ENCODE measurements around the gene NR1D1.
A peak's percentile ranks its signal among the peaks of the same experiment; 100 is the strongest.

Gene NR1D1

GRCh38 chr17:40076591-40076990 is 23.8 kb downstream of the NR1D1 start:
- no peak overlapping the region for H3K27ac ChIP-seq (ENCODE audit: low read depth, low read length, poor library complexity, severe bottlenecking)

GRCh38 chr17:40075942-40076498 is 24.4 kb downstream of the NR1D1 start:
- Histone ChIP-seq H3K4me2 (ENCODE audit: low read length) (no peak overlapping the region), H3K4me3 (ENCODE audit: low read depth, low read length, poor library complexity, severe bottlenecking) (no peak overlapping the region)
- TF ChIP-seq CTCF (IDR thresholded peaks at IDR 0.05; ENCODE audit: low read length) (no peak), EZH2 (IDR thresholded peaks at IDR 0.05; ENCODE audit: borderline replicate concordance, low read length) (no peak)

More at GRCh38 chr17:40076591-40076990, 23.8 kb downstream of the NR1D1 start:
- Histone ChIP-seq H3K79me2 (ENCODE audit: insufficient read depth, low read length) (no peaks in the 10 kb centered on the region), H3K4me3 (ENCODE audit: low read depth, low read length, poor library complexity, severe bottlenecking) (no peak overlapping the region), H3K36me3 (ENCODE audit: insufficient read depth, low read length) (no peaks in the 10 kb centered on the region; the same call in 1 of the 2 replicates), H2AFZ (ENCODE audit: low read length) (no peak overlapping the region), H3K4me2 (ENCODE audit: low read length) (no peak overlapping the region), H3K4me1 (ENCODE audit: insufficient read depth, low read length, severe bottlenecking) (peaks cover 20% of the 10 kb centered on the region), H3K9ac (ENCODE audit: low read length) (no peak overlapping the region), H3F3A (ENCODE audit: insufficient read depth, low read length) (no peaks in the 10 kb centered on the region), H3K9me3 (ENCODE audit: low read length) (no peaks in the 10 kb centered on the region), H4K20me1 (ENCODE audit: insufficient read depth, low read length) (no peaks in the 10 kb centered on the region), H3K27me3 (ENCODE audit: insufficient read depth, low read length) (no peaks in the 10 kb centered on the region), H3K9me2 (ENCODE audit: low read depth, low read length) (no peaks in the 10 kb centered on the region)
- TF ChIP-seq EZH2 (IDR thresholded peaks at IDR 0.05; ENCODE audit: borderline replicate concordance, low read length) (no peak), CTCF (IDR thresholded peaks at IDR 0.05; ENCODE audit: low read length) (no peak)

GRCh38 chr17:40075201-40075941 is 25.0 kb downstream of the NR1D1 start:
- Histone ChIP-seq H3F3A (ENCODE audit: insufficient read depth, low read length) (no peaks in the 10 kb centered on the region), H3K36me3 (ENCODE audit: insufficient read depth, low read length) (no peaks in the 10 kb centered on the region; the same call in 1 of the 2 replicates), H3K4me2 (ENCODE audit: low read length) (peak overlapping the region; percentile 15; the same call in 1 of the 2 replicates), H4K20me1 (ENCODE audit: insufficient read depth, low read length) (no peaks in the 10 kb centered on the region), H3K9me3 (ENCODE audit: low read length) (no peaks in the 10 kb centered on the region), H3K79me2 (ENCODE audit: insufficient read depth, low read length) (no peaks in the 10 kb centered on the region), H3K4me3 (ENCODE audit: low read depth, low read length, poor library complexity, severe bottlenecking) (no peak overlapping the region), H3K27ac (ENCODE audit: low read depth, low read length, poor library complexity, severe bottlenecking) (no peak overlapping the region), H3K9ac (ENCODE audit: low read length) (no peak overlapping the region), H3K9me2 (ENCODE audit: low read depth, low read length) (no peaks in the 10 kb centered on the region), H2AFZ (ENCODE audit: low read length) (no peak overlapping the region), H3K27me3 (ENCODE audit: insufficient read depth, low read length) (no peaks in the 10 kb centered on the region), H3K4me1 (ENCODE audit: insufficient read depth, low read length, severe bottlenecking) (peaks cover 25% of the 10 kb centered on the region)
- TF ChIP-seq CTCF (IDR thresholded peaks at IDR 0.05; ENCODE audit: low read length): peak; percentile 96
- no peak for TF ChIP-seq EZH2 (IDR thresholded peaks at IDR 0.05; ENCODE audit: borderline replicate concordance, low read length)

More at GRCh38 chr17:40075942-40076498, 24.4 kb downstream of the NR1D1 start:
- Histone ChIP-seq H3K27me3 (ENCODE audit: insufficient read depth, low read length) (no peaks in the 10 kb centered on the region), H3K36me3 (ENCODE audit: insufficient read depth, low read length) (no peaks in the 10 kb centered on the region; the same call in 1 of the 2 replicates), H3K9ac (ENCODE audit: low read length) (no peak overlapping the region), H3K9me3 (ENCODE audit: low read length) (no peaks in the 10 kb centered on the region), H3K27ac (ENCODE audit: low read depth, low read length, poor library complexity, severe bottlenecking) (no peak overlapping the region), H3F3A (ENCODE audit: insufficient read depth, low read length) (no peaks in the 10 kb centered on the region), H3K4me1 (ENCODE audit: insufficient read depth, low read length, severe bottlenecking) (peaks cover 21% of the 10 kb centered on the region), H3K79me2 (ENCODE audit: insufficient read depth, low read length) (no peaks in the 10 kb centered on the region), H2AFZ (ENCODE audit: low read length) (no peak overlapping the region), H3K9me2 (ENCODE audit: low read depth, low read length) (no peaks in the 10 kb centered on the region), H4K20me1 (ENCODE audit: insufficient read depth, low read length) (no peaks in the 10 kb centered on the region)

All from OCI-LY1 (cell line).